Measurements from ENCODE around the gene BLCAP.

DNA sequence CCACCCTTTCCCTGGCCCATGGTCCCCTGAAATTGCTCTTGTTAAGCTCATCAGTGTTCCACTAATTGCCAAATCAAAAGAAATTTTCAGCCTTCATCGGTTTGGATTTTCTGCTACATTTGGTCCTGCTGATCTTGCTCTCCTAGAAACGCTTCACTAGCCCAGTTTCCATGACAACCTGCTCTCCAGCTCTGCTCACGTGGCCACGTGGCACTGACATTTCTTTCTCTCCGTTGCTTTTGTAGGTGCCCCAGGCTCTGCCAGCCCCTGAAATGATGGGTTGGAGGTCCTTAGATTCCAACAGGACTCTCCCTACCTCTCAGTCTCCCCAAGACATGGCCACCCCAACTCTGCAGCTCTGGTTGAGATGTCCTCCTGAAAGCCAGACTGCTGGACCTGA, 52.4 kb downstream of the BLCAP start:
- TF ChIP-seq CTCF (IDR thresholded peaks at IDR 0.05; ENCODE audit: insufficient read depth, low read depth, low read length) = no peak
- TF ChIP-seq EZH2 (IDR thresholded peaks at IDR 0.05; ENCODE audit: insufficient read depth, low read length) = no peak

Data from astrocyte (in vitro differentiated cells and primary cell).